Measurements from ENCODE around the gene XCL1. TPM values are rescaled to one million over a fixed set of nuclear protein-coding genes. Genes with fewer than 3 reads are reported as not detected.

XCL1 gene
- total and polyA plus RNA-seq, 10 of the 15 experiments (the other 5 are each of a cell fraction or from before 2014, with no cell fraction given): 0.68 to 1,222 (median 12.2) TPM

- TF ChIP-seq MTA2 (IDR thresholded peaks at IDR 0.05; ENCODE audit: low read depth) (no peak), NR2C2 (IDR thresholded peaks at IDR 0.05; ENCODE audit: borderline replicate concordance, control insufficient read depth, insufficient read length, low read depth) (no peak), EED (IDR thresholded peaks at IDR 0.05; ENCODE audit: low read depth) (no peak), IKZF1 (conservative IDR thresholded peaks at IDR 0.05) (no peak), CBX3 (IDR thresholded peaks at IDR 0.05; ENCODE audit: borderline replicate concordance, low read depth) (no peak)
These were observed 36.6 kb downstream of the XCL1 start (continued) for GRCh38 chr1:168613038-168613451.

DNA sequence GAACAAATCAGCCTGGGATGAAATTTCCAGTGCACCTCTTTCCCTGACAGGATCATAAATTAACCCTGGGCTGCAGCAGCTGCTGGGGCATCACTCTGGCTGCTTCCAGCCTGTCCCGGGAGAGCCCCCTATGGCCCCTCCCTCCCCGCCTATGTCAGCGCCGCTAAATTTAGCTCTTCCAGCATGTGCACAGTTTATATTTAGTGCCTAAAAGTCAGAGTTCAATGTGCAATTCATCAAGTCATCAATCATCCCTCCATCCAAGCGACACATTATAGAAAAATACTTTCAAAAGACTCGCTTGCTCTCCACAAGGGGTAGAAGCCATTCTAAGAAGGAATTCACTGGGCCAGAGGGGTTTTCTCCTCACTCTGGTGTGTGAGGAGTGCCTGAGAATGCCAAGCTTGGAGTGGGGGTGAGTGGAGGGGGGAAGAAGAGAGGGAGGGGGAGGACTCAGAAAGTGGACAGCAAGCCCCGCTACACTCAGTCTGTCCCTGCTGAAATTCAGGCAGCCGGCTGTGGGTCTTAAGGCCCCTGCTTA is 37.4 kb downstream of the XCL1 start:
- no peaks in the 10 kb centered on the region for H3K9me3 ChIP-seq (replicated peaks; ENCODE audit: control insufficient read depth, insufficient read depth, low read length)
- 41% methylated on average over 8 of the region's 8 CpGs for WGBS (ENCODE audit: insufficient coverage, insufficient replicate concordance, low lambda C conversion rate, missing lambda C conversion rate)
- no peaks in the 10 kb centered on the region for H3K79me2 ChIP-seq (ENCODE audit: control insufficient read depth, insufficient read depth, low read length)
- H3K36me3 ChIP-seq (ENCODE audit: control insufficient read depth in 2 of 2, insufficient read depth in 2 of 2, low read length in 1 of 2): no peaks in the 10 kb centered on the region
- CTCF ChIA-PET: interaction anchor here (0.7 to 2.7 kb wide), 5 partner anchors 9 to 272 kb away, joined by 3 to 9 read pairs (median 7); no protein-coding TSS in a partner anchor
- no TSS peak for BruUV-seq (replicated peaks)
- intact Hi-C loops (cut with micrococcal nuclease; ENCODE audit: unreplicated experiment): no loop called here
- H2AFZ ChIP-seq (ENCODE audit: control insufficient read depth, low read depth, low read length): no peak overlapping the region
- FAIRE-seq: no peak
- no peaks in the 10 kb centered on the region for H4K20me1 ChIP-seq (ENCODE audit: control insufficient read depth, insufficient read depth)
- no peak for TF ChIP-seq JUND (IDR thresholded peaks at IDR 0.05; ENCODE audit: low read depth, low read length)
- no peak for TF ChIP-seq SIN3A (IDR thresholded peaks at IDR 0.05; ENCODE audit: low read depth, low read length)
- TF ChIP-seq USF1 (IDR thresholded peaks at IDR 0.05; ENCODE audit: borderline replicate concordance, extremely low read length, insufficient read depth, low read depth, low read length): no peak
- TF ChIP-seq MTA3 (IDR thresholded peaks at IDR 0.05; ENCODE audit: borderline replicate concordance, low read length): no peak
- no peak for TF ChIP-seq RELA (IDR thresholded peaks at IDR 0.05; ENCODE audit: borderline replicate concordance, partially characterized antibody)
- in situ Hi-C loops (cut with MboI): no loop called here
- POLR2A ChIA-PET: interaction anchor here (0.6 to 0.7 kb wide), 2 partner anchors 272 to 273 kb away, joined by 3 read pairs; no protein-coding TSS in a partner anchor
- SMC1A ChIA-PET (ENCODE audit: uncharacterized antibody, unreplicated experiment): interaction anchor here (0.6 to 1.1 kb wide), 3 partner anchors 10 to 34 kb away, joined by 3 to 4 read pairs (median 3); no protein-coding TSS in a partner anchor
- no peak overlapping the region for H3K4me2 ChIP-seq (ENCODE audit: control insufficient read depth, insufficient read depth)
- H3K4me1 ChIP-seq (ENCODE audit: control insufficient read depth, insufficient read depth, low read length): no peaks in the 10 kb centered on the region
- DNase-seq (ENCODE audit: low read depth, low spot score): no peak
- RAD21 ChIA-PET (ENCODE audit: unreplicated experiment): interaction anchor here (0.8 to 3.9 kb wide), 4 partner anchors 10 to 174 kb away, joined by 3 to 16 read pairs (median 4); no protein-coding TSS in a partner anchor
- ATAC-seq: no peak
- H3K9ac ChIP-seq (ENCODE audit: control insufficient read depth, insufficient read depth, low read length): no peak overlapping the region
- H3K27me3 ChIP-seq (replicated peaks in 1 of 2; ENCODE audit: control insufficient read depth in 2 of 2, insufficient read depth in 2 of 2, low read length in 1 of 2): peaks cover 0 to 6% of the 10 kb centered on the region in 2 experiments; a peak in 2 of 4 replicates
- no peak overlapping the region for H3K27ac ChIP-seq (ENCODE audit: control insufficient read depth, insufficient read depth)
- no peak overlapping the region for H3K4me3 ChIP-seq
